Measurements from ENCODE around the gene HEPACAM.
A peak's percentile ranks its signal among the peaks of the same experiment; 100 is the strongest.

Gene HEPACAM

DNA sequence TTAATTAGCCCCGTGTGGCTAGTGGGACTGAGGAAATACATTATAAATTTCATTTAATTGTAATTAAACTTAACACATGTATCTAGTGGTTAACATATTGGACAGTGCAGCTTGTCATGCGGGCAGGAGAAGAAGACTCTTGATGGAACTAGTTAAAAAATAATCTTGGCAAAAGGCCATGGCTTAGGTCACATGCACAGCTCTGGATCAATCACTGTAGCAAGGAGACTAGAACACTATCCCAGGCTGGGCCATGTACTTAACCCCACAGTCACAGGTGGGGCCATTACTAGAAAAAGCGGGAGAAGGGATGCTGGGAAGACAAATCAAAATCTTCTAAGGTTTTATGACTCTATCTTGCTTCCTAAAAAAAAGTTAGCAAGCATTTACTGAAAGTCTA is 8.7 kb upstream of the HEPACAM start:
- no peak for DNase-seq
- intact Hi-C loops (cut with DNase I): no loop called here

DNA sequence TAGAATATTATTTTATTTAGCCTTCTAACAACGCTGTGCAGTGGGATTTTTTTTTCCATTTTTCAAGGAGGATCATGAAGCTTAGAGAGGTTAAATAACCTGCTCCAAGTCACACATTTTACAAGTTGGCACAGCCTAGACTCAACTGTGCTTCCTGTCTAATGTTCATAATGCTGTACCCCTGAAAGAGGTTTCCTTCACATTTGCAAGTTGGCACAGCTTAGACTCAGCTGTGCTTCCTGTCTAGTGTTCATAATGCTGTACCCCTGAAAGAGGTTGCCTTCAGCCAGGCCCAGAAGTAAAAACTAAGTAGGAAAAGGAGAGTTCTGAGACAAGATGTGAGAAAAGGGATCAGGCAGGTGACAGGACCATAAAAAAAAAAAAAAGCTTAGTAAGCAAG is 7.9 kb upstream of the HEPACAM start:
- no peak for DNase-seq
- intact Hi-C loops (cut with DNase I): loop anchor here (1.0 kb wide), 1 partner anchor 26 kb away; no protein-coding TSS in a partner anchor

DNA sequence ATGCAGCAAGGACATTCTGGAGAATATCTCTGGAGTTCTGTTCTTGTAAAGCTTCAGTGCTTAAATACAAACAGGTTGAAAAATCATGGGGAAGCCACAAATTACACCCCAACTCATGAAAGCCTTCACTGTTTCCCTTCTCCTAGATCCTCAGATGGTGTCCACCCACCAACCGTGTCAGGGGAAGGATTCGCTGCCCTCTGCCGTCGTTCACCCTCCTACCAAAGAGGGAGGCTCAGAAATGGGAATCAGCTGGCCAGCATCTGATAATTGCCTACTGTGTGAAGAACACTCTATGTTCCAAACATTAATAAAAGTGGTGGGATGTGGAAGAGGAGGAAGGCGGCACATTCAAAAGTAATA is 7.4 kb upstream of the HEPACAM start:
- intact Hi-C loops (cut with DNase I): loop anchor here (1.0 kb wide), 1 partner anchor 26 kb away; no protein-coding TSS in a partner anchor
- DNase-seq: peak; percentile 54 to 95 (median 74)

DNA sequence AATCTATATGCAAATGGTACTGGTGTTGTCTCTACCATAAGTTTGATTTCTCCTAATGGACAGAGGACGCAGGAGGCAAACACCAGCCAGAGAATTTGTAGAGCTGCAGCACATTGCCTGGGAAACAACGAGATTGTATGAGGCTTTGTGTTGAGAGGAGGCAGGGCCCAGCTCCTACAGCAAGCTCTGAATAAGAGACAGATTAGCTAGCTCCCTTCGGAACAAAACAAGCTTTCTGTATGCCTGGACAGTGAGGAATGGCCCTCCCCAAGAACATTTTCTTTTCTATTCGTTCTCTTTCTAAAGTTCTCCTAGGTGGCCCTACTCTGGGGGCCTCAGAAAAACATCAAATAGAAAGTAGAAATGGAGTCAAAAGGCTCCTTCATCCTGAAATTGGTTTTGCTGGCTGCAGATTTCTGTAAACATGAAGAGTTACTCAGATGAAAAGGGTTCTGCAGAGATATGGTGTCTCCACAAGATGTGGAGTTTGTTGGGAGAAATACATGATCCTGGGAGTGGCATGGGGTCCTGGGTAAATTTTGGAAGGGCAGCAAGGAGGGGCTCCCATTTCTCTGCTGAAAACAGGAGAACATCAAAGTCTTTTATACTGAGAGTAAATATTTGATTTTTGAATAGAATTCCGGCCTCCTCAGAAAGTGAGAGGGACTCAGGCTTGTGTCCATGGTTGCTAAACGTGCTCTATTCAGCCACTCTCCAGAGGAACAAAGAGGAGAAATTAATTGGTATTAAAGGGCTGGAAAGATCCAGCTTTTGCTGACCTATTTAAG is 6.8 kb upstream of the HEPACAM start:
- peak in 8 of 10 donors; percentile 48 to 94 (median 61) for DNase-seq
- intact Hi-C loops (cut with DNase I): loop anchor here (1.0 kb wide), 1 partner anchor 25 kb away; no protein-coding TSS in a partner anchor

DNA sequence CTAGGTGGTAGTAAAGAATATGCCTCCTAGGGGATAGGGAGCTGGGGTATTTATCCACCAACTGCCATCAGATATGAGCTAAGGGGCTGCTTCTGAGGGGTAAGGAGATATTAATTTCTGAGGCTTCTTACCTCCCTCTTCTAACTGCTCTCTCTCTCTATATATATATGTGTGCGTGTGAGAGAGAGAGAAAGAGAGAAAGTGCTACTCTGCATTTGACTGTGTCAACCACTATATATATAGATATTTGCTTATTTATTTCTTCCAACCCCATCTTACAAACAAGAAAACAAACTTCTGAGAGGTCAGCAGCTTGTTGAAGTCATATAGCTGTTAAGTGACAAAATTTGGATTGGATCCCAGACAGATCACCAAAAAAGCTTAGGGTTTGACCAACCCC is 5.9 kb upstream of the HEPACAM start:
- intact Hi-C loops (cut with DNase I): no loop called here
- no peak for DNase-seq

DNA sequence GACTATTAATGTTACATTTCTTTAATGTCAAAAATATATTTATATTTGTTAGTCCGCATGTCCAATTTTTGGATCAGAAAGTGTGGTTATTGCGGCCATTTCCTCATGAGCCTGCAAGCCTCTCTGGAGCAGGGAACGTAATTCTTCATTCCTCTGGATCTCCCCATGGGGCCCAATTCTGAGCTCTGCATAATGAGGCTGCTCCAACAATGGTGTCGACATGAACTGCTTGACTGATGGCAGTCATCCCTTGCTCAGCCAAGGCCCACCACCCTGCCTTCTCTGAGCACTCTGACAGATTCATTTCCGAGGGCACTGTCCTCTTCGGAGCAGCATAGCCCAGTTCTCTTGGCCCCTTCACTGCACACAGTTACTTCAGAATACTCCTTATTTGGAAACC is 3.1 kb upstream of the HEPACAM start:
- DNase-seq: no peak

DNA sequence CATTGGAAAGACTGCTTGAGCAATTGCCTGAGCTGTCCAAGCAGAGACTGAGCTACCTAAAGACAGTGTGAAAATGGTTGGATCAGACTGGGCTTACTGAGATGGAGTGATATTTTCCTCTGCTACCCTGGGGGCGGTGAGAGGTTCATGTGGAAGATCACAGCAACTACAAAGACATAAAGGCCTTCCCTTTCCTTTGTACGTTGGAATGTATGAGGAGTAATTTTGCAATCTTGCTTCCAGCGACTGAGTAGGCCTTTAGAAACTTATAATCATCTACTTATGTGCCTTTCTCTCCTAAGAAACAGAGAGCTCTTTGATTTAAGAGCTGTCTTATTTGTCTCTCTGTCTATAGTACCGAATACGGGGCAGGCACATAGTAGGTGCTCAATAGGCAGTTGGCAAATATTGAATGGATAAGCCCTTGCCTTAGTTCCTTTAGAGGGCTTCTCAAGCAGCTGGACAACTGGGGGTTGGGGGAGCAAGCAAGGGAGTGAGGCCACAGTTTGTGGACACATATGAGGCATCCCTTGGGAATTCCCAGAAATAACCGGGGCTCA is 2.4 kb upstream of the HEPACAM start:
- no peak for DNase-seq
- intact Hi-C loops (cut with DNase I): no loop called here

More for the DNA sequence above, 3.1 kb upstream of the HEPACAM start:
- intact Hi-C loops (cut with DNase I): no loop called here

DNA sequence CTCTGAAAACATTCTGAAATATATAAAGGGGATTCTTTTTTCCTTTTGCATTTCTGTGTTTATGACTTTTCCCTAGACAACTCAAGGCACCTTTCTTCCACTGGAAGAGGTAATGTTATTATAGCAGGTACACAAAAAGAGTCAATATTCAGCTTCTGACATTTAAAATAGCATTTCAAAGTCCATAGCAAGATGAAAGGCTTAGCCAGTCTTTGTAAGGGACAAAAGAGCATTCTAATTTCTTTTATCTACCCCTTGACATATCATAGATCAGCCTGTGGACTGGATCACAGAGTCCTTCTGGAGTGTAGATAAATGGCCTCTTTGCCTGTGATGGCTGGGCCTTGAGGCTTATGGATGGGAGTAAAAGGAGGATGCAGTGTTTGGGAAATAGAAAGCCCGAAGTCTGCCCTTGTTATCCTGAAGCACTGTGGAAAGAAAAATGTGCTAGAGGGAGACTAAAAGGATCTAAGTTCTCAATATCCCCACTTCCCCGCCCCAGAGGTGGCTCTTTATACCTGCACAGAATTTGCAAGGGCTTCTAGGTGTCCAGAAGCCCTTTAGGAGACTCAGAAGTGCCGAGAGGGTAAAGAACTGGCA is 1.6 kb upstream of the HEPACAM start:
- intact Hi-C loops (cut with DNase I): no loop called here
- DNase-seq: no peak

DNA sequence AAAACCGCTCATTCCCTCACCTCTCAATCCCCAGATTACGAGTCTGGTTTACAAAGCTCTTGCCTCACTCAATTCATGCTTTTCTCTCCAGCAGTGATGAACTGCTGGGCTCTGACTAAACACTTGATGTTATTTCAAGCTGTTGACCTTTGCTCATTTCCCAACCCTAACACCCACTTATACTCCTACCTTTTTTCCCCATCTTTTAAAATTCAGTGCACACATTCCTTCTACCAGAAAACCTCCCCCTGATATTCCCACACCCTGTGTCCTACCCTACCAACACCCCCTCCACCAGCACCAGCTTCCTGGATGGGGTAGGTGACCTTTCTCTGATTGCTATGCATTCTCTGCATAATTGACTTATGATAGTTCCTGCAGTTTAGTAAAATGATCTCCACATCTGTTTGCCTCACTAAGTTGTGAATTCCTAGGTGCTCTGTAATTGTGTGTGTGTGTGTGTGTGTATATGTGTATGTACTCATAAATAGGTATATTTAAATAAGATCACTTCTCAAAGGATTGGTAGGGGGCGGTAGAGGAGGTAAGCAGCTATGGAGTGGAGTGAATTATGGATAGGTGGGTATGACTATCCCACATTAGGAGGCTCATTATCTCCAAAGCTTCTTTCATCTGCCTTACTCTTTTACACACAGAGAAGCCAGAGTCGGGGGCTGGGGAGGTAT is 842 bp downstream of the HEPACAM start:
- DNase-seq: no peak
- intact Hi-C loops (cut with DNase I): loop anchor here (5.0 kb wide), 1 partner anchor 58 kb away; no protein-coding TSS in a partner anchor

DNA sequence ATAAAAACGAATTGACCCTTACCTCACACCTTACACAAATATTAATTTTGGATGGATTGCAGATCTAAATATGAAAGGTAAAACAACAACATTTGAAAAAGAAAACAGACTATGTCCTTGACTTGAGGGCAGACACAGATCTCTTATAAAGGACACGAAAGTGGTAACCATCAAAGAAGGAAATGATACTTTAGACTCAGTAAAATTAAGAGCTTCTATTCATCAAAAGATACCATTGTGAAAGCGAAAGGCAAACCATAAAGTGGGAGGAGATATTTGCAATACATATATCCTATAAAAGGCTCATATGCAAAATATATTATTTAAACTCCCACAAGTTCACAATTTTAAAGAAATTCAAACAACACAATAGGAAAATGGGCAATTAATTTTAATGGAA is 5.0 kb downstream of the HEPACAM start:
- intact Hi-C loops (cut with DNase I): loop anchor here (5.0 kb wide), 1 partner anchor 53 kb away; no protein-coding TSS in a partner anchor
- DNase-seq: no peak

DNA sequence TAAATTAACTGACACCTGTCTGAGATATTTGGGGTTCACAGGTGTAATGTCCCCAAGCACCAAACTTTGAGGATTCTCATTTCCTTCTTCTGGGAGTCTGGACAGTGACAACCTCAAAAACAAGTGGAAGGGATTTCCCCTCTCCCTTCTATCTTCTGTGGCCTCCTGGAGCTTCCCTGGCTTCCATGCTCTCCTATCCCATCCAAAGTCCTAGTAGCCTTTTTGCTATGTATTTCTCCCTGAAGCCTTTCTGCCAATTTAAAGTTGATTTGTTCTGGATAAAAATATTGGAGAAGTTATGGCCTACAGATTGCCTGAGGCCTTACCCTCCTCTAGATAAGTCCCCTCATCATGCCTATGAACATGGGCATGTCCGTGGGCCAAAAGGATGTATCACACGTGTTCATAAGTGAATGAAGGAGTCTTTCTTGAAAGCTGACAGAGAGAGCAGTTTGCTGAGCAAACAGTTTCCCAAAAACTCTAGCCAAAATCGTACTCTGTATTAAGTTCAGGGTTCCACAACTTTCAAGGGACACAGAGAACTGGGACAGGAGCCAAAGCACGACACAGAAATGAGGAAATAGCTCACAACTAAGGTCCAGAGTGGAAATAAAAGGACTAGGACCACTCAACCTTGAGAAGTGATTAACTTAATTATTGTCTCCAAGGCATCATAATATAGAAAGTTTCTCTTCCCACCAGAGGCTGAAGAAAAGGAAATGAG is 6.7 kb downstream of the HEPACAM start:
- intact Hi-C loops (cut with DNase I): no loop called here
- DNase-seq: no peak

DNA sequence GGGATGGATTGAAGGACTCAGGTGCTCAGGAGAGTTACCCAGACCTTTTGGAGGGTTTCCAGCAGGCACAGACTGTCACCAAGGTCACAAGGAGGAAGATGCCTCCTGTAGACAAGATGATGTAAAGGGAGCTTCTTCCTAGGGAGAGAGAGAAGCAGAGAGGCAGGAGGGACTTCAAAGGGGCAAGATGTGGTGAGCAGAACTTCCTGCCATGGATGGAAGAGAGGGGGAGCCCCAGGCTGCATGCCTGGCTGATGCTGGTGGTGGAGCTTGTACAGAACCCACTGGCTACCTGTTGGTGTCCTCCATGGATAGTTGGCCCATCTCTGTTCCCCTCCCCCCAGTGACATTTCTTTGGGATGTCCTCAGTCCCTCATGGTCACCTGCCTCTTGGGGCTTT is 12.6 kb downstream of the HEPACAM start:
- intact Hi-C loops (cut with DNase I): no loop called here
- DNase-seq: no peak

DNA sequence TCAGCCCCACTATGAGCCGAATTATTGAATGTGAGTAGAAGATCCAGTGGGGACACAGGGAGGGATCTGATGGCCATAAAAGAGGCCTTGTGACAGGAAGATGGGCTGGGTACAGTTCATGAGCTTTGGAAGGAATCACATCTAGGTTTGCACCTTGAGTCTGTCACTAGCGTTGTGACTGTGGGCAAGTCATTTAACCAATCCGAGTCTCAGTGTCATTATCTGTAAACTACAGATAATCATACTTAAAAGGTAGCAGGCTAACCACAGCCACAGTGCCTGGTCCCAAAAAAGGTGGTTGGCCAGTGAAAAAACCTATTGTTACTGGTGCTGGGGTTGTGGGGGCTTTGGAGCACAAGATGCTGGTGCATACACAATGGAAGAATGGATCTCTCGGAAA is 13.0 kb downstream of the HEPACAM start:
- intact Hi-C loops (cut with DNase I): no loop called here
- no peak for DNase-seq

DNA sequence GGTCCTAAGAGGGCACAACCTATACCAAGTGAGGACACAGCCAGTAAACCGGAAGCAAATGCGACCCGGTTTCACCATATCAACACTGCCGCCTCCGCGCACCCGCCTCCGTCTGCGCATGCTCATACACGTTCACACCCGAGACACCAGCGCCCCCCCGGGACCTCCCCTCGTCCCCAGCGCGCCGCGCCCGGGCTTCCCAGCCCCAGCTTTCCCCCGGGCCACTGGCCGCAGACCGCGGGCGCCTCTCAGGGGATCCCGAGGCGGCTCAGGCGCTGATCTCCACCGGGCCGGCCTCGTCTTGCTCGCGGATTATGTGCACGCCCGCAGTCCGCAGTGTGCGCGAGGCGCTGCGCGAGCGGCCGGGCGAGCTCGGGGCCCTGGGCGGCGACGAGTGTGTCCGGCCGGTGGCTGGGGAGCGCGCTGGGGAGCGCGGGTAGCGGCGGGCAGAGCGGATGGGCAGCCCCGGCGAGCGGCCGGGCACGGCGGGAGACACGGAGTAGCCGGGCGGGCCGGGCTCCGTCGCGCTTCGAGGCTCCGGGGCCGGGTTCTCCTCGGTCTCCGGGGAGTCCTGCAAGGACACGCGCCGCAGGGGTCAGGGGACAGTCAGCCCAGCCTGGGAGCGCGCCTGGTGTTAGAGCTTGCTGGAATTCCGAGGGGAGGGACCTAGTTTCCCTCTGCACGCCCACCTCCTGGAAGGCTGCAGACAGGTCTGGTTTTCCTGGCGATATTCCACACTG is 14.8 kb downstream of the HEPACAM start:
- DNase-seq: peak in 5 of 10 donors; percentile 44 to 89 (median 85)
- intact Hi-C loops (cut with DNase I): no loop called here

DNA sequence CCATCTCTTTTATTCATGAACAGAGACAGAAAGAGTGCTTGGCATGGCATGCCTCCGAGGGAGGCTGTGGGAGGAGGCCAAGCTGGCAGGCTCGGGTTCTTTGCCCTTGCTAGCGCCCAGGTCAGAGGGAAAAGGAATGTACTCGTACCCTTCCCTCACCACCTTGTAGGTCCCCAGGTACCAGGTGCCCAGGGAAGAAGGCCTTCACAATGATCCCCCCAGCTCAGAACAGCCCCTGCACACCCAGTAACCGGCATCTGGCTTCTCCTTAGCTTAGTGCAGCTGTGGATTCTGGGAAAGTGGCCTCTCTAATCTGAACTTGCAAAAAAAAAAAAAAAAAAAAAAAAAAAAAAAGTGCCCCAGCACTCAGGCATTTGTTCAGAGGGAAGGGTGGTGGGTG is 15.5 kb downstream of the HEPACAM start:
- intact Hi-C loops (cut with DNase I): no loop called here
- no peak for DNase-seq

DNA sequence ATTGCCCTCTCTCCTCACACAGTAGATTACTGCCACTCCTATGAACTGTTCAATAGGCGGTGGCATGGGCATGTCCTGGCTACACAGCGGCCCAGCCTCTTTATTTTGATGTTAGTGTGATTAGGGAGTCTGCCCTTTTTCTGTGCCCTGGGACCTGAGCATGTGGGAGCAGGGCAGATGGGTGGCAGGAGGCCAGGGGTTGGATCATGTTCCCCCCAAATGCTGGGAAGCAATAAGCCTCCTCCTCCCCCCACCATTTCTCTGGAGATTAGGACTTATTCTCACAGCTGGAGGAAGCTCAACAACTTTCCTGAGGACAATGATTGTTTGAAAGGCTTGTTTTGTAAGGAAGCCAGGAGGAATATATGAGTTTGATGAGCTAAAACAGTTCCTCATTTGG is 15.9 kb downstream of the HEPACAM start:
- intact Hi-C loops (cut with DNase I): no loop called here
- peak in 1 of 10 donors; percentile 85 for DNase-seq

DNA sequence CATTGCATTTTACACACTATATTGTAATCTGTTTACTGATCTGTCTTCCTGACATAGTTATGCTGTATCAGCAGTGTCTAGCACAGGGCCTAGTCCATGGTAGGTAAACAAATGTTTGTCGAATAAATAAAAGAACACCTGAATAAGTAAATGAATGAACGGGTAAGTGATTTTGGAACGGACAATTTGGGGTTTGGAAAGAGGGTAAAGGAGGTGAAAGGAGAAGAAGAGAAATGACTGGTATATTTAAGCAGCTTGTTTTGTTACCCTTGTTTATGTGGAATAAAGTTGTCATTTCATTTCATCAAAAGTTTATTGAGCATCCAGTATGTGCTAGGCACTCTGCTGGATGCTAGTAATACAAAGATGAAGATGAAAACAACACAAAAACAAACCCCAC is 16.9 kb downstream of the HEPACAM start, which contains the start of gene HEPN1:
Gene HEPN1, plus strand, starts transcription at position 301 of the 400 bp plus-strand sequence.
- intact Hi-C loops (cut with DNase I): no loop called here
- DNase-seq: no peak

DNA sequence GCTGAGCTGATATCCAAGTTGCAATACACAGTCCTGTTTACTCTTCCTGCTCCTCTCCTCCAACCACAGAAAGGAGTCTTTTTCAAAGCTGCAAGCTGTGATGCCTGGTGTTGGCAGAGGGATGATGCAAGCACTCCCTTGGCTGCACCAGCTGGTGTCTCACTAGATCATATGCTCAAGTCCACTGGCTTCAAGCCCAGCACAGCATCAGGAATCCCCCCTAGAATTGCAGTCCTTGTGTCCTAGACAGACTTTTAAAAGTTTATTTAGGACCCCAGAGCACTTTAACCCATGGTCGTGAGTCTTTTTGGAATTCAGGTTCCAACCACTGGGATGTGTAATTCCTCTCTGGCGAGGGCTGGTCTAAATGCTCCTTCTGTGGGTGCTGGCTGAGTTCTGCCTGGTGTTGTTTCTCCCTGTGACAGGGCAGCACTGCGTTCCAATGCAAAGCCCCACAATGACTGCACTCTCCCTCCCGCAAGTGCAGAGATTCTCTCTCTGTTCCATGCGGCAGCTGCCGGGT is 18.7 kb downstream of the HEPACAM start:
- intact Hi-C loops (cut with DNase I): loop anchor here (1.0 kb wide), 1 partner anchor 26 kb away; no protein-coding TSS in a partner anchor
- peak in 7 of 10 donors; percentile 60 to 97 (median 70) for DNase-seq

DNA sequence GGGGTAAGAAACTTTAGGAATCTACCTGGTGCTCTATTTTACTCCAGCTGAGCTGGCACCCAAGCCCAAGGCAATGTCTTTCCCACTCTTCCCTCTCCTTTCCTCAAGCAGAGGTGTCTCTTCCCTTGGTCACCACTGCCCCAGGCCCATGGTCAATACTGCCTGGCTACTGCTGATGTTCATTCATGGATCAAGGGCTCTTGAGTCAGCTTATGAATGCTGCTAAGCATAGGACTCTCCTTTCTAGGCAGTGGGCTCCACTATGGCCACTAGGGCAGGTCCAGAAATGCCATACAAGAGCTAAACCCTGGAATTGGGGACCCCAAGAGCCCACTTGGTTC is 19.5 kb downstream of the HEPACAM start:
- intact Hi-C loops (cut with DNase I): no loop called here
- DNase-seq: no peak
